Neural cell (in vitro differentiated cells): ENCODE results near the gene PRSS38. TPM values are rescaled to one million over a fixed set of nuclear protein-coding genes. Genes with fewer than 3 reads are reported as not detected.

Experiments used
- H2AFZ ChIP-seq: fragments of 200-600, 300-800 bp; sonication (generic), shearing (Covaris generic); 2 replicates; pipeline ENCODE4 v1.6.0; 2014; ENCODE audit warnings: low read depth, mild to moderate bottlenecking, antibody characterized with exemption, low read length, moderate library complexity
- H3F3A ChIP-seq: fragments of 200-600 bp; shearing (Covaris generic); 2 replicates; pipeline ENCODE4 v1.6.1; 2016; ENCODE audit warnings: mild to moderate bottlenecking, moderate library complexity, mixed read lengths, antibody characterized with exemption, low read length; ENCODE audit not compliant: insufficient read depth, poor library complexity, severe bottlenecking
- H3K27ac ChIP-seq: fragments of 200-600, 300-800 bp; sonication (generic), shearing (Covaris generic); 2 replicates; pipeline ENCODE4 v1.5.1; 2014; ENCODE audit warnings: mild to moderate bottlenecking, low read length, moderate library complexity
- H3K27me3 ChIP-seq: fragments of 300-800, 200-600 bp; sonication (generic), shearing (Covaris generic); 2 replicates; pipeline ENCODE4 v1.6.0; 2014; ENCODE audit warnings: mild to moderate bottlenecking, low read depth, low read length, moderate library complexity; ENCODE audit not compliant: insufficient read depth
- H3K36me3 ChIP-seq: fragments of 300-800, 200-600 bp; sonication (generic), shearing (Covaris generic); 2 replicates; pipeline ENCODE4 v1.5.1; 2014; ENCODE audit warnings: mild to moderate bottlenecking, antibody characterized with exemption, low read length, moderate library complexity; ENCODE audit not compliant: insufficient read depth
- H3K4me2 ChIP-seq: fragments of 300-800, 200-600 bp; sonication (generic), shearing (Covaris generic); 2 replicates; pipeline ENCODE4 v1.6.0; 2014; ENCODE audit warnings: mild to moderate bottlenecking, low read length
- H3K4me3 ChIP-seq: fragments of 300-800, 200-600 bp; sonication (generic), shearing (Covaris generic); 2 replicates; pipeline ENCODE4 v1.5.1; 2014; ENCODE audit warnings: mild to moderate bottlenecking, low read length, moderate library complexity
- H3K79me2 ChIP-seq: fragments of 200-600 bp; shearing (Covaris generic); replicated peaks from 2 replicates; pipeline ENCODE4 v1.6.0; 2014; ENCODE audit warnings: mild to moderate bottlenecking, low read length, moderate library complexity; ENCODE audit not compliant: insufficient read depth
- H3K9ac ChIP-seq: fragments of 300-800, 200-600 bp; sonication (generic), shearing (Covaris generic); 2 replicates; pipeline ENCODE4 v1.6.1; 2016; ENCODE audit warnings: mild to moderate bottlenecking, low read length, mixed read lengths
- H3K9me2 ChIP-seq: fragments of 200-600 bp; shearing (Covaris generic); 2 replicates; pipeline ENCODE4 v1.6.1; 2016; ENCODE audit warnings: mild to moderate bottlenecking, low read length, mixed read lengths; ENCODE audit not compliant: insufficient read depth
- H3K9me3 ChIP-seq: fragments of 200-600, 300-800 bp; sonication (generic), shearing (Covaris generic); 2 replicates; pipeline ENCODE4 v1.6.1; 2016; ENCODE audit warnings: mild to moderate bottlenecking, mixed run types, low read length, moderate library complexity, mixed read lengths
- H4K20me1 ChIP-seq: fragments of 200-600 bp; shearing (Covaris generic); 2 replicates; pipeline ENCODE4 v1.6.1; 2016; ENCODE audit warnings: mild to moderate bottlenecking, mixed run types; ENCODE audit not compliant: insufficient read depth
- EP300 ChIP-seq: fragments of 450-650 bp; conservative IDR thresholded peaks from 2 replicates; pipeline ENCODE4 v1.6.1; 2014; ENCODE audit warnings: antibody characterized with exemption, mild to moderate bottlenecking, moderate library complexity; ENCODE audit not compliant: poor library complexity, severe bottlenecking
- EZH2 ChIP-seq: fragments of 200-600, 300-800 bp; shearing (Covaris generic), sonication (generic); IDR thresholded peaks from 2 replicates; pipeline ENCODE4 v1.6.1; 2014; ENCODE audit warnings: antibody characterized with exemption, low read length, borderline replicate concordance, mild to moderate bottlenecking; ENCODE audit not compliant: insufficient read depth, poor library complexity, severe bottlenecking
- MXI1 ChIP-seq: fragments of 450-650 bp; conservative IDR thresholded peaks from 2 replicates; pipeline ENCODE4 v1.6.1; 2014; ENCODE audit warnings: antibody characterized with exemption, mild to moderate bottlenecking; ENCODE audit not compliant: poor library complexity, severe bottlenecking
- POLR2AphosphoS5 ChIP-seq: IDR thresholded peaks from 2 replicates; pipeline ENCODE4 v1.6.1; 2012
- RAD21 ChIP-seq: fragments of 450-650 bp; conservative IDR thresholded peaks from 2 replicates; pipeline ENCODE4 v1.6.1; 2014; ENCODE audit warnings: antibody characterized with exemption, mild to moderate bottlenecking, moderate library complexity
- SMC3 ChIP-seq: fragments of 450-650 bp; conservative IDR thresholded peaks from 2 replicates; pipeline ENCODE4 v1.6.1; 2014; ENCODE audit warnings: antibody characterized with exemption, mild to moderate bottlenecking, moderate library complexity; ENCODE audit not compliant: poor library complexity
- TAF1 ChIP-seq: IDR thresholded peaks from 2 replicates; pipeline ENCODE4 v1.6.1; 2012; ENCODE audit warnings: low read depth
- polyA plus RNA-seq: library from polyadenylated mRNA; depleted of rRNA; stranded (reverse); fragments of >200 nt; gene quantifications from 2 replicates; pipeline ENCODE4 v1.2.3, GENCODE V29; 2014
- TF ChIP-seq, protein P1 (sequence below): fragments of 450-650 bp; IDR thresholded peaks from 2 replicates; pipeline ENCODE4 v1.5.1; 2014; ENCODE audit warnings: antibody characterized with exemption, mild to moderate bottlenecking, moderate library complexity; ENCODE audit not compliant: poor library complexity, severe bottlenecking
- TF ChIP-seq, protein P2 (sequence below): IDR thresholded peaks from 2 replicates; pipeline ENCODE4 v1.6.1; 2012; ENCODE audit warnings: borderline replicate concordance

Gene PRSS38
- polyA plus RNA-seq, 1 donor from 2014 or later: not detected

DNA sequence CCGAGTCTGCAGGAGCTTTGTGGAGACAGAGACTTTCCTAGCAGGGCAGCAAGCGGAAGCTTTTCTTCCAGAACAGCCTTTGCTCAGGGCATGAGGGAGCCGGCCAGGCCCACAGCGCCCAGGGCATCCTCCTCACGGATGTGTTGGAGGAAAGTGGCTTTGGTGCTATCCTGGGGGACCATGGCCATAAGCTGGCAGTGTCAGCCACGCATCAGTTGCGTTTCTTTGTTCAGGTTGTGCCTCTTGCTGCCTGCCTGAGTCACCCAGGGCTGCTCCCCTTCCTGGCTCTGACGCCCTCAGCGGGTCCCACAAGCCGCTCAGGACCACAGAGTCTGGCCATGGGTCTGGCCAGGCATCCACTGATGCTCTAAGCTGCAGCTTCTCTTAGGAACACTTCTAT is 39.6 kb upstream of the PRSS38 start:
- no peak overlapping the region for H3K4me2 ChIP-seq

GRCh38 chr1:227776331-227776771 is 39.1 kb upstream of the PRSS38 start:
- Histone ChIP-seq H3K79me2 (no peaks in the 10 kb centered on the region), H3K4me3 (no peak overlapping the region), H3K9me3 (no peaks in the 10 kb centered on the region), H3K9ac (no peak overlapping the region), H2AFZ (no peak overlapping the region), H4K20me1 (no peaks in the 10 kb centered on the region), H3K36me3 (no peaks in the 10 kb centered on the region), H3K27ac (no peak overlapping the region), H3F3A (no peaks in the 10 kb centered on the region), H3K4me2 (no peak overlapping the region), H3K27me3 (no peaks in the 10 kb centered on the region), H3K9me2 (no peaks in the 10 kb centered on the region)
- TF ChIP-seq TAF1: no peak
- no peak for TF ChIP-seq RAD21
- TF ChIP-seq SMC3: no peak
- TF ChIP-seq, protein P1, sequence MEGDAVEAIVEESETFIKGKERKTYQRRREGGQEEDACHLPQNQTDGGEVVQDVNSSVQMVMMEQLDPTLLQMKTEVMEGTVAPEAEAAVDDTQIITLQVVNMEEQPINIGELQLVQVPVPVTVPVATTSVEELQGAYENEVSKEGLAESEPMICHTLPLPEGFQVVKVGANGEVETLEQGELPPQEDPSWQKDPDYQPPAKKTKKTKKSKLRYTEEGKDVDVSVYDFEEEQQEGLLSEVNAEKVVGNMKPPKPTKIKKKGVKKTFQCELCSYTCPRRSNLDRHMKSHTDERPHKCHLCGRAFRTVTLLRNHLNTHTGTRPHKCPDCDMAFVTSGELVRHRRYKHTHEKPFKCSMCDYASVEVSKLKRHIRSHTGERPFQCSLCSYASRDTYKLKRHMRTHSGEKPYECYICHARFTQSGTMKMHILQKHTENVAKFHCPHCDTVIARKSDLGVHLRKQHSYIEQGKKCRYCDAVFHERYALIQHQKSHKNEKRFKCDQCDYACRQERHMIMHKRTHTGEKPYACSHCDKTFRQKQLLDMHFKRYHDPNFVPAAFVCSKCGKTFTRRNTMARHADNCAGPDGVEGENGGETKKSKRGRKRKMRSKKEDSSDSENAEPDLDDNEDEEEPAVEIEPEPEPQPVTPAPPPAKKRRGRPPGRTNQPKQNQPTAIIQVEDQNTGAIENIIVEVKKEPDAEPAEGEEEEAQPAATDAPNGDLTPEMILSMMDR: no peak
- TF ChIP-seq, protein P2, sequence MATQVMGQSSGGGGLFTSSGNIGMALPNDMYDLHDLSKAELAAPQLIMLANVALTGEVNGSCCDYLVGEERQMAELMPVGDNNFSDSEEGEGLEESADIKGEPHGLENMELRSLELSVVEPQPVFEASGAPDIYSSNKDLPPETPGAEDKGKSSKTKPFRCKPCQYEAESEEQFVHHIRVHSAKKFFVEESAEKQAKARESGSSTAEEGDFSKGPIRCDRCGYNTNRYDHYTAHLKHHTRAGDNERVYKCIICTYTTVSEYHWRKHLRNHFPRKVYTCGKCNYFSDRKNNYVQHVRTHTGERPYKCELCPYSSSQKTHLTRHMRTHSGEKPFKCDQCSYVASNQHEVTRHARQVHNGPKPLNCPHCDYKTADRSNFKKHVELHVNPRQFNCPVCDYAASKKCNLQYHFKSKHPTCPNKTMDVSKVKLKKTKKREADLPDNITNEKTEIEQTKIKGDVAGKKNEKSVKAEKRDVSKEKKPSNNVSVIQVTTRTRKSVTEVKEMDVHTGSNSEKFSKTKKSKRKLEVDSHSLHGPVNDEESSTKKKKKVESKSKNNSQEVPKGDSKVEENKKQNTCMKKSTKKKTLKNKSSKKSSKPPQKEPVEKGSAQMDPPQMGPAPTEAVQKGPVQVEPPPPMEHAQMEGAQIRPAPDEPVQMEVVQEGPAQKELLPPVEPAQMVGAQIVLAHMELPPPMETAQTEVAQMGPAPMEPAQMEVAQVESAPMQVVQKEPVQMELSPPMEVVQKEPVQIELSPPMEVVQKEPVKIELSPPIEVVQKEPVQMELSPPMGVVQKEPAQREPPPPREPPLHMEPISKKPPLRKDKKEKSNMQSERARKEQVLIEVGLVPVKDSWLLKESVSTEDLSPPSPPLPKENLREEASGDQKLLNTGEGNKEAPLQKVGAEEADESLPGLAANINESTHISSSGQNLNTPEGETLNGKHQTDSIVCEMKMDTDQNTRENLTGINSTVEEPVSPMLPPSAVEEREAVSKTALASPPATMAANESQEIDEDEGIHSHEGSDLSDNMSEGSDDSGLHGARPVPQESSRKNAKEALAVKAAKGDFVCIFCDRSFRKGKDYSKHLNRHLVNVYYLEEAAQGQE: no peak
- no peak for TF ChIP-seq EP300
- no peak for TF ChIP-seq EZH2
- no peak for TF ChIP-seq MXI1
- TF ChIP-seq POLR2AphosphoS5: no peak

More for the DNA sequence above, 39.6 kb upstream of the PRSS38 start:
- Histone ChIP-seq H3K27me3 (no peaks in the 10 kb centered on the region), H3K9me2 (no peaks in the 10 kb centered on the region), H4K20me1 (no peaks in the 10 kb centered on the region), H3K79me2 (no peaks in the 10 kb centered on the region), H3F3A (no peaks in the 10 kb centered on the region), H3K36me3 (no peaks in the 10 kb centered on the region), H3K9me3 (no peaks in the 10 kb centered on the region), H3K4me3 (no peak overlapping the region), H3K27ac (no peak overlapping the region), H2AFZ (no peak overlapping the region), H3K9ac (no peak overlapping the region)
- TF ChIP-seq EP300 (no peak), EZH2 (no peak), SMC3 (no peak), POLR2AphosphoS5 (no peak), TAF1 (no peak), RAD21 (no peak), MXI1 (no peak)
- TF ChIP-seq, protein P1: no peak
- TF ChIP-seq, protein P2: no peak
